HCT116 (cell line): ENCODE measurements around the gene KCNK13.

Experiments used
- ATF3 ChIP-seq: IDR thresholded peaks from 2 replicates; pipeline ENCODE4 v1.6.1; 2012
- CBX3 ChIP-seq: IDR thresholded peaks from 2 replicates; pipeline ENCODE4 v1.6.1; 2012; ENCODE audit warnings: low read depth
- CEBPB ChIP-seq: IDR thresholded peaks from 2 replicates; pipeline ENCODE4 v1.6.1; 2012; ENCODE audit warnings: low read depth
- CTCF ChIP-seq, 3 experiments: fragments of 200-600 bp in 1 of 3; sonication (generic) in 1 of 3; IDR thresholded peaks in 2 of 3; conservative IDR thresholded peaks in 1 of 3; 2 replicates each; pipeline ENCODE4 v1.5.1; 2012 to 2017; ENCODE audit warnings: low read depth in 2 of 3, low read length in 2 of 3, antibody characterized with exemption in 1 of 3, borderline replicate concordance in 1 of 3, control low read depth in 1 of 3, mild to moderate bottlenecking in 1 of 3, mixed read lengths in 1 of 3, mixed run types in 1 of 3, moderate library complexity in 1 of 3; ENCODE audit not compliant: insufficient read depth in 1 of 3
- EGR1 ChIP-seq: IDR thresholded peaks from 2 replicates; pipeline ENCODE4 v1.6.1; 2012; ENCODE audit warnings: low read depth
- FOSL1 ChIP-seq: IDR thresholded peaks from 2 replicates; pipeline ENCODE4 v1.6.1; 2012; ENCODE audit warnings: low read depth
- POLR2A ChIP-seq: IDR thresholded peaks from 2 replicates; pipeline ENCODE4 v1.7.0; 2011; ENCODE audit warnings: borderline replicate concordance; ENCODE audit not compliant: insufficient read depth, insufficient read length; ENCODE audit errors: extremely low read depth
- POLR2AphosphoS5 ChIP-seq: IDR thresholded peaks from 2 replicates; pipeline ENCODE4 v1.6.1; 2011; ENCODE audit warnings: mild to moderate bottlenecking, low read depth, low read length, moderate library complexity
- REST ChIP-seq: IDR thresholded peaks from 2 replicates; pipeline ENCODE4 v1.6.1; 2012; ENCODE audit warnings: low read depth
- SP1 ChIP-seq: IDR thresholded peaks from 2 replicates; pipeline ENCODE4 v1.6.1; 2012; ENCODE audit warnings: low read depth
- YY1 ChIP-seq: IDR thresholded peaks from 2 replicates; pipeline ENCODE4 v1.6.1; 2011; ENCODE audit warnings: low read length, low read depth, moderate library complexity, mild to moderate bottlenecking; ENCODE audit not compliant: insufficient replicate concordance; ENCODE audit errors: extremely low read depth
- TF ChIP-seq, protein P1 (sequence below): IDR thresholded peaks from 2 replicates; pipeline ENCODE4 v1.6.1; 2012

- TF ChIP-seq CTCF (IDR thresholded peaks at IDR 0.05 in 2 of 3, conservative IDR thresholded peaks at IDR 0.05 in 1 of 3; ENCODE audit: borderline replicate concordance in 1 of 3, insufficient read depth in 1 of 3, low read depth in 2 of 3, low read length in 2 of 3) (no peak), EGR1 (no peak), CEBPB (no peak), REST (no peak), CBX3 (no peak), POLR2AphosphoS5 (no peak), ATF3 (no peak), FOSL1 (no peak), POLR2A (no peak), YY1 (no peak), SP1 (no peak)
- TF ChIP-seq, protein P1, sequence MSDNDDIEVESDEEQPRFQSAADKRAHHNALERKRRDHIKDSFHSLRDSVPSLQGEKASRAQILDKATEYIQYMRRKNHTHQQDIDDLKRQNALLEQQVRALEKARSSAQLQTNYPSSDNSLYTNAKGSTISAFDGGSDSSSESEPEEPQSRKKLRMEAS, result no peak
These were observed 113.8 kb downstream of the KCNK13 start for GRCh38 chr14:90175631-90176030.
